Heart left ventricle (tissue), 16 donors: ENCODE measurements around the gene KIAA1614. TPM values are rescaled to one million over a fixed set of nuclear protein-coding genes. Genes with fewer than 3 reads are reported as not detected.

ENCODE experiments used
- ATAC-seq, 4 donors: fragments of 200-7000 bp; cut with Tn5 transposase; one replicate each; pipeline ENCODE4 v1.9.1; 2020 to 2022; ENCODE audit warnings: moderate library complexity in 4 of 4, mild to moderate bottlenecking in 3 of 4, moderate number of reproducible peaks in 1 of 4
- DNase-seq, 5 donors: peaks; one replicate each; pipeline ENCODE4 v3.0.0-alpha.2; 2020
- H3K27ac ChIP-seq, 12 donors: fragments of 200-600 bp; sonication (generic) in 4 of 12; one replicate each; pipeline versions ENCODE4 v1.5.0 to v1.8.0; 2016 to 2022; ENCODE audit warnings: mild to moderate bottlenecking in 2 of 12
- H3K27me3 ChIP-seq, 9 donors: fragments of 200-600 bp; sonication (generic) in 2 of 9; one replicate each; pipeline versions ENCODE4 v1.5.1 to v1.8.0; 2016 to 2022; ENCODE audit warnings: mild to moderate bottlenecking in 3 of 9
- H3K36me3 ChIP-seq, 9 donors: fragments of 200-600 bp; sonication (generic) in 2 of 9; one replicate each; pipeline versions ENCODE4 v1.5.0 to v1.8.0; 2018 to 2022; ENCODE audit warnings: mild to moderate bottlenecking in 2 of 9
- H3K4me1 ChIP-seq, 12 donors: fragments of 200-600 bp; sonication (generic) in 4 of 12; one replicate each; pipeline versions ENCODE4 v1.5.0 to v1.8.0; 2016 to 2022; ENCODE audit warnings: mild to moderate bottlenecking in 3 of 12
- H3K4me3 ChIP-seq, 12 donors: fragments of 200-600 bp; sonication (generic) in 4 of 12; one replicate each; pipeline versions ENCODE4 v1.5.0 to v1.8.0; 2017 to 2022; ENCODE audit warnings: mild to moderate bottlenecking in 9 of 12, moderate library complexity in 4 of 12
- H3K9me3 ChIP-seq, 12 donors: fragments of 200-600 bp; sonication (generic) in 4 of 12; one replicate each; pipeline versions ENCODE4 v1.5.0 to v1.8.0; 2016 to 2022; ENCODE audit warnings: mild to moderate bottlenecking in 1 of 12
- CTCF ChIP-seq, 12 donors: fragments of 200-600 bp; sonication (generic) in 4 of 12; IDR thresholded peaks; one replicate each; pipeline versions ENCODE4 v1.5.0 to v1.8.0; 2018 to 2022; ENCODE audit warnings: antibody characterized with exemption in 12 of 12, mild to moderate bottlenecking in 5 of 12
- POLR2A ChIP-seq, 2 donors: fragments of 450-650 bp; IDR thresholded peaks; one replicate each; pipeline ENCODE4 v1.6.1; 2017; ENCODE audit warnings: antibody characterized with exemption in 2 of 2, mild to moderate bottlenecking in 2 of 2, moderate library complexity in 2 of 2
- WGBS, 4 donors: extraction: QIAGEN DNeasy Blood & Tissue Kit in 2 of 4; methylation state at CpG; one replicate each; pipeline versions ENCODE4 v1.1.5 to v1.1.7; 2013 to 2018; 5-methylcytosine and 5-hydroxymethylcytosine counted together
- intact Hi-C, 10 donors: fragments of 100-400 bp; cut with DNase I; formaldehyde crosslinking; loops; one replicate each; pipeline versions ENCODE4 v1.11.1 to v1.14.2; 2022
- polyA plus RNA-seq, 2 donors: library from polyadenylated mRNA; stranded (reverse); fragments of 200-250 nt; gene quantifications; one replicate each; pipeline ENCODE4 v1.2.3, GENCODE V29; 2013
- total RNA-seq, 9 donors: library from RNA; depleted of rRNA in 2 of 9; stranded (reverse); fragments of >200 nt in 2 of 9; fragmentation: NEBNext Ultra II Directional in 3 of 9; extraction: Animal tissue kit (Norgen Biotek cat#: 25700) in 3 of 9; gene quantifications; one replicate each; pipeline versions ENCODE4 v1.1.0 to v1.2.4, GENCODE V29; 2016 to 2023
- donor health status: ischemic (EF 13 %, LVEDD 7.1; RV severe dilation, severe dysfunction).
- donor health status: healthy with polysubstance abuse.
- donor health status: DM: no; HTN: yes; CAD: no.
- donor health status: DM: no; HTN: no; CAD: no.
- donor health status: ischemic (EF 25% LVEDD 6.9; RV normal size, moderate dysfunction).
- donor health status: ischemic (EF 25% LVEDD 5.7; RV mildly dilated, moderate dysfunction).
- donor health status: healthy.
- donor health status: DM: yes; HTN: yes; CAD: no.
- donor health status: ischemic (EF 35%, LVEDD 5.7; RV mildly dilated, moderate dysfunction).
- donor health status: nonischemic (EF 11% LVEDD 7.7; RV severe dilation, severe dysfunction).
- donor health status: DM: yes; HTN: yes; CAD: no.
- donor health status: PGD.
- donor health status: ischemic (EF 29% LVEDD 5.4; RV normal size, mild dysfunction).
- donor health status: nonischemic (EF 23%, LVEDD 6.1; RV moderate dilation, normal function).

KIAA1614 gene
- total and polyA plus RNA-seq, 11 donors = 4.3 to 12.1 (median 6.5) TPM

DNA sequence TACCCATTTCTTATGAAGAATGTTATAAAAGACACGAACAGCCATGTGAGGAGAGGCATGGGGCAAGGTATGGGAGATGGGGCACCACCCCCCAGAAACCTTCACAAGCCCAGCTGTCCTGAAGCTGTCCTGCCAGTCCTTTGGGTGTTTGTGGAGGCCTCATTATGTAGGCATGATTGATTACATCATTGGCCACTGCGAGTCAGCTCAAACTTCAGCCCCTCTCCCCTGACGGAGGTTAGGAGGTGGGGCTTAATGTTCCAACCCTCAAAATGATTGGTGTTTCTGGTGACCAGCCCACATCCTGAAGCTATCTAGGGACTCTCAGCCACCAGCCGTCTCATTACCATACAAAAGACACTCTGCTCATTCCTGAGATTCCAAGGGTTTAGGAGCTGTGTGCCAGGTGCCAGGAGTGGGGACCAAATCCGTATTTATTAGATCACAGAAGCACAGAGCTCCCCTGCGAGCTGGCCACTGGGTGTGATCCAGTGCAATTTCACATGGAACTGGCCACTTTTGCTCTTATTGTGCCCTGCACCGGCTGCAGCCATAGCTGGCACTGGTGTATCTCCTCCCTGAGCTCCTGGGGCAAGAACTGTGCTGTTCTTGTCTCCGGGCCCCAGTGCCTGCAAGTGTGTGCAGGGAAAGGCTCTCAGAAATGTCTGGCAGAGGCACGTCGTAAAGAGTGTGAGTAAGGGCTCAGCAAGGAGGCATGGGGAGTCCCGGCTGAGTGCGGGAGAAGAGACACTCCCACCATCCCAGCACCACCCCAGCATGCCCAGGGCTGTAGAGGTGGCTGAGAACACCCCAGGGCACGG, 10.5 kb downstream of the KIAA1614 start:
- DNase-seq = peak in 1 of 5 donors; percentile 18
- 68 to 85% (median 72%) methylated on average over 13 of the region's 13 CpGs for WGBS, 4 donors
- peaks cover 11 to 33% (median 29%) of the 10 kb centered on the region in 12 donors for H3K4me1 ChIP-seq
- no peak for ATAC-seq
- intact Hi-C loops = loop anchor here in 1 of 10 donors (10.0 kb wide), 1 partner anchor 102 kb away; the partner anchor contains the start of gene STX6
- no peak overlapping the region for H3K4me3 ChIP-seq
- no peak overlapping the region for H3K27ac ChIP-seq
- H3K9me3 ChIP-seq = no peaks in the 10 kb centered on the region
- peaks cover 0 to 8% (median 0%) of the 10 kb centered on the region in 9 donors for H3K36me3 ChIP-seq
- TF ChIP-seq POLR2A (IDR thresholded peaks at IDR 0.05) (no peak), CTCF (IDR thresholded peaks at IDR 0.05) (no peak)
- H3K27me3 ChIP-seq = no peaks in the 10 kb centered on the region

GRCh38 chr1:180923887-180924286, 11.2 kb downstream of the KIAA1614 start:
- no peak overlapping the region for H3K4me3 ChIP-seq
- 79 to 86% (median 83%) methylated on average over 4 of the region's 4 CpGs for WGBS, 4 donors
- H3K4me1 ChIP-seq = peaks cover 11 to 40% (median 33%) of the 10 kb centered on the region in 12 donors
- H3K27me3 ChIP-seq = no peaks in the 10 kb centered on the region
- no peak for DNase-seq
- no peak for ATAC-seq
- H3K9me3 ChIP-seq = no peaks in the 10 kb centered on the region
- H3K36me3 ChIP-seq = peaks cover 0 to 4% (median 0%) of the 10 kb centered on the region in 9 donors
- TF ChIP-seq CTCF (IDR thresholded peaks at IDR 0.05) (no peak), POLR2A (IDR thresholded peaks at IDR 0.05) (no peak)
- no peak overlapping the region for H3K27ac ChIP-seq
- intact Hi-C loops = loop anchor here in 1 of 10 donors (10.0 kb wide), 1 partner anchor 101 kb away; the partner anchor contains the start of gene STX6

GRCh38 chr1:180924939-180925338, 12.2 kb downstream of the KIAA1614 start:
- intact Hi-C loops = loop anchor here in 2 of 10 donors (5.0 to 10.0 kb wide), 2 partner anchors 97 to 100 kb away; partner anchors contain the start of gene STX6 (in 2 of the 2)
- Histone ChIP-seq H3K36me3 (peaks cover 0 to 9% (median 3%) of the 10 kb centered on the region in 9 donors), H3K27ac (no peak overlapping the region), H3K4me1 (peaks cover 11 to 48% (median 33%) of the 10 kb centered on the region in 12 donors), H3K9me3 (no peaks in the 10 kb centered on the region), H3K4me3 (no peak overlapping the region), H3K27me3 (no peaks in the 10 kb centered on the region)
- WGBS, 4 donors = 73 to 96% (median 84%) methylated on average over 1 to 2 of the region's 2 CpGs
- no peak for ATAC-seq
- peak in 1 of 5 donors; percentile 15 for DNase-seq
- TF ChIP-seq CTCF (IDR thresholded peaks at IDR 0.05) (no peak), POLR2A (IDR thresholded peaks at IDR 0.05) (no peak)

GRCh38 chr1:180925471-180926051, 12.9 kb downstream of the KIAA1614 start:
- Histone ChIP-seq H3K27ac (peak overlapping the region in 10 of 12 donors; percentile 70 to 90 (median 82)), H3K36me3 (peaks cover 0 to 10% (median 3%) of the 10 kb centered on the region in 9 donors), H3K9me3 (no peaks in the 10 kb centered on the region), H3K4me3 (no peak overlapping the region), H3K27me3 (no peaks in the 10 kb centered on the region), H3K4me1 (peaks cover 11 to 48% (median 33%) of the 10 kb centered on the region in 12 donors)
- 33 to 47% (median 37%) methylated on average over 7 of the region's 7 CpGs for WGBS, 4 donors
- ATAC-seq (no peak), DNase-seq (peak in 1 of 5 donors; percentile 36)
- TF ChIP-seq POLR2A (IDR thresholded peaks at IDR 0.05) (no peak), CTCF (IDR thresholded peaks at IDR 0.05) (no peak)
- intact Hi-C loops = loop anchor here in 3 of 10 donors (1.0 to 10.0 kb wide), 3 partner anchors 12 to 99 kb away; partner anchors contain the start of gene STX6 (in 2 of the 3)
